Gastrocnemius medialis (tissue), 4 donors: ENCODE results near the gene PRDM16. TPM values are rescaled to one million over a fixed set of nuclear protein-coding genes. Genes with fewer than 3 reads are reported as not detected.

Experiments
- ATAC-seq, 2 donors: fragments of 150-250 bp; one replicate each; pipeline ENCODE4 v1.9.1; 2016
- DNase-seq, 2 donors: peaks; one replicate each; pipeline ENCODE4 v3.0.0-alpha.2; 2019
- H3K27ac ChIP-seq, 4 donors: fragments of 200-600 bp; sonication (generic); 1 replicate in 1 of 4; 2 replicates in 3 of 4; pipeline ENCODE4 v1.5.1; 2016 to 2018; ENCODE audit warnings: mild to moderate bottlenecking in 2 of 4, moderate library complexity in 1 of 4
- H3K27me3 ChIP-seq, 3 donors: fragments of 200-600 bp; sonication (generic) in 2 of 3; 1 replicate in 1 of 3; 2 replicates in 2 of 3; pipeline versions ENCODE4 v1.5.1 to v1.6.0; 2016 to 2019; ENCODE audit warnings: mild to moderate bottlenecking in 1 of 3, moderate library complexity in 1 of 3
- H3K36me3 ChIP-seq, 2 donors: fragments of 200-600 bp; sonication (generic) in 1 of 2; one replicate each; pipeline ENCODE4 v1.5.1; 2017 to 2018
- H3K4me1 ChIP-seq, 2 donors: fragments of 200-600 bp; sonication (generic) in 1 of 2; one replicate each; pipeline ENCODE4 v1.5.1; 2016 to 2017; ENCODE audit warnings: mild to moderate bottlenecking in 2 of 2
- H3K4me3 ChIP-seq, 4 donors: fragments of 200-600 bp; sonication (generic) in 3 of 4; 1 replicate in 1 of 4; 2 replicates in 3 of 4; pipeline ENCODE4 v1.5.1; 2016 to 2019; ENCODE audit warnings: mild to moderate bottlenecking in 2 of 4
- H3K9me3 ChIP-seq, 3 donors: fragments of 200-600 bp; sonication (generic) in 2 of 3; 1 replicate in 1 of 3; 2 replicates in 2 of 3; pipeline ENCODE4 v1.5.1; 2016 to 2019
- POLR2A ChIP-seq, 2 donors: fragments of 450-650 bp; IDR thresholded peaks; one replicate each; pipeline ENCODE4 v1.6.1; 2017; ENCODE audit warnings: antibody characterized with exemption in 2 of 2, mild to moderate bottlenecking in 2 of 2, moderate library complexity in 2 of 2
- in situ Hi-C, 4 donors: fragments of 200-750 bp; cut with MboI; loops; one replicate each; pipeline versions ENCODE4 v1.15.0 to v1.8.0; 2017; ENCODE audit warnings: low sequenced_read_pairs in 4 of 4
- intact Hi-C: fragments of 100-400 bp; cut with DNase I; formaldehyde crosslinking; loops from one replicate; pipeline ENCODE4 v1.15.1; 2023; ENCODE audit warnings: low total_unique reads
- total RNA-seq, 4 donors: library from RNA; depleted of rRNA; stranded (reverse); fragments of >200 nt; gene quantifications; one replicate each; pipeline versions ENCODE4 v1.1.0 to v1.2.3, GENCODE V29; 2016
- TF ChIP-seq, protein P1 (sequence below), 5 experiments: fragments of 450-650 bp in 3 of 5; fragments of 200-600 bp in 2 of 5; sonication (generic) in 2 of 5; IDR thresholded peaks in 4 of 5; conservative IDR thresholded peaks in 1 of 5; 1 replicate in 4 of 5; 2 replicates in 1 of 5; pipeline ENCODE4 v1.5.1; 2016 to 2019; ENCODE audit warnings: antibody characterized with exemption in 5 of 5, mild to moderate bottlenecking in 3 of 5, moderate library complexity in 3 of 5

The PRDM16 gene
- total RNA-seq, 4 donors from 2014 or later = 0.03 to 0.19 (median 0.17) TPM

DNA sequence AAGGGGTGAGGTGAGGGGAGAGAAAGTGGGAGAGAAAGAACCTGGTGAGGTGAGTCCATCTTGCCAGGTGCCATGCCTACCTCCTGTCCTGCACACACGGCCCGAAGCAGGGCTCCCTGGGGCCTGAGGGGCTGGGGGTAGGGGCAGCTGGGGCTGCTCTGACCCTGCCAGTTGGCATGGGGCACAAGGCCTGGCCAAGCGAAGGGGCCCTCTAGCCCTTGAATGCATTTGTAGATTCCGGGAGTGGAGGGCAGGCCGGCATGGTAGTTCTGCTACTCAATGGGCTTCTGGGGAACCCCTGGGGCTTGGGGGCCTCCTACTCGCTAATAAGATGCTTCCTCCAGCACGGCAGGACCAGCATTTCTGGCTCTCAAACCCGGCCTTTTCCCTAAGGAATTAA, 3.6 kb upstream of the PRDM16 start:
- Histone ChIP-seq H3K36me3 (no peaks in the 10 kb centered on the region), H3K27ac (no peak overlapping the region), H3K9me3 (no peaks in the 10 kb centered on the region), H3K4me1 (peaks cover 4 to 11% of the 10 kb centered on the region in 2 donors), H3K4me3 (no peak overlapping the region), H3K27me3 (peaks cover 65 to 75% (median 74%) of the 10 kb centered on the region in 3 donors)
- in situ Hi-C loops (no loop called here), intact Hi-C loops (no loop called here)
- DNase-seq (no peak), ATAC-seq (no peak)
- no peak for TF ChIP-seq POLR2A (IDR thresholded peaks at IDR 0.05)
- TF ChIP-seq, protein P1, sequence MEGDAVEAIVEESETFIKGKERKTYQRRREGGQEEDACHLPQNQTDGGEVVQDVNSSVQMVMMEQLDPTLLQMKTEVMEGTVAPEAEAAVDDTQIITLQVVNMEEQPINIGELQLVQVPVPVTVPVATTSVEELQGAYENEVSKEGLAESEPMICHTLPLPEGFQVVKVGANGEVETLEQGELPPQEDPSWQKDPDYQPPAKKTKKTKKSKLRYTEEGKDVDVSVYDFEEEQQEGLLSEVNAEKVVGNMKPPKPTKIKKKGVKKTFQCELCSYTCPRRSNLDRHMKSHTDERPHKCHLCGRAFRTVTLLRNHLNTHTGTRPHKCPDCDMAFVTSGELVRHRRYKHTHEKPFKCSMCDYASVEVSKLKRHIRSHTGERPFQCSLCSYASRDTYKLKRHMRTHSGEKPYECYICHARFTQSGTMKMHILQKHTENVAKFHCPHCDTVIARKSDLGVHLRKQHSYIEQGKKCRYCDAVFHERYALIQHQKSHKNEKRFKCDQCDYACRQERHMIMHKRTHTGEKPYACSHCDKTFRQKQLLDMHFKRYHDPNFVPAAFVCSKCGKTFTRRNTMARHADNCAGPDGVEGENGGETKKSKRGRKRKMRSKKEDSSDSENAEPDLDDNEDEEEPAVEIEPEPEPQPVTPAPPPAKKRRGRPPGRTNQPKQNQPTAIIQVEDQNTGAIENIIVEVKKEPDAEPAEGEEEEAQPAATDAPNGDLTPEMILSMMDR (IDR thresholded peaks at IDR 0.05 in 4 of 5, conservative IDR thresholded peaks at IDR 0.05 in 1 of 5) = no peak

DNA sequence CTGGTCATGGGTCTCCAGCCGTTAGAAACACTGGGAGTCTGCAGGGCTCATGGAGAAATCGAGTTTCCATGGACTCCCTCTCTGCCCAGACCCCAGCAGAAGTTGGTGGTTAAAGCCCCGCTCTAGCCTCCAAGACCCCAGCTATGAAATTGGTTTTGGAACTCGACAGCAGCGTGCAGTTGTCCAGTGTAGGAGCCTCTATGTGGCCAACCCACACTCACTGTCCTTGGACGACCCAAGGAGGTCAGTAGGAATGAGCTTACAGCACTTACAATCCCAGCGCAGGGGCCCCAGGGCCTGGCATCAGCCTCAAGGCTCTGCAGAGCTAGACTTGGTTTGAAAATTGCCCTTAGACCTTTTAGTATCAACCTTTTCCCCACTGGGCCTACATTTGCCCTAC, 3.2 kb upstream of the PRDM16 start:
- intact Hi-C loops = no loop called here
- Histone ChIP-seq H3K4me1 (peaks cover 4 to 13% of the 10 kb centered on the region in 2 donors), H3K27me3 (peaks cover 67 to 78% (median 75%) of the 10 kb centered on the region in 3 donors), H3K27ac (no peak overlapping the region), H3K4me3 (no peak overlapping the region), H3K36me3 (no peaks in the 10 kb centered on the region), H3K9me3 (no peaks in the 10 kb centered on the region)
- no peak for ATAC-seq
- TF ChIP-seq POLR2A (IDR thresholded peaks at IDR 0.05) = no peak
- TF ChIP-seq, protein P1 (IDR thresholded peaks at IDR 0.05 in 4 of 5, conservative IDR thresholded peaks at IDR 0.05 in 1 of 5) = no peak
- no peak for DNase-seq
- in situ Hi-C loops = no loop called here

DNA sequence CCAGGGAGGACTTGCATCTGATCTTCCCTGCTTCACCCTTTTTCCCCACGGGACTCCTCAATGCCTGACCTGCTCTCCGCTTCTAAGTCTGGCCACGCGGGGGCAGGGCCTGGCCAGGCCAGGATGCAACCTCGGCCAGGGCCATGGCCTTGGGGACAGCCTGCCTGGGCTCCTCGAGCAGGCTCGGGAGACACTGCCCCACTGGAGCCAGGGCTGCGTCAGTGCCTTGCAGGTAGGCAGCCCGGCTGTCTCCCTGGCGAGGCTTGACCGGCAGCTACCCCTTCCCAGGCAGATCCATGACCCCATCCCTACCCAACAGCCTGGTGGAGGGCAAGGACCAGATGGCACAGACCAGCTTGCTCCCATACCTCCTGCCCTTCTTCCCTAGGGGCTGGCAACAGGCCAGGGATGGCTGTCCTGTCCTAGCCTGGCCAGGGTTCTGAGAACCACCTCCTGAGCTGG, 2.7 kb upstream of the PRDM16 start:
- ATAC-seq (no peak), DNase-seq (no peak)
- TF ChIP-seq, protein P1 (IDR thresholded peaks at IDR 0.05 in 4 of 5, conservative IDR thresholded peaks at IDR 0.05 in 1 of 5) = no peak
- TF ChIP-seq POLR2A (IDR thresholded peaks at IDR 0.05) = no peak
- Histone ChIP-seq H3K9me3 (no peaks in the 10 kb centered on the region), H3K27ac (no peak overlapping the region), H3K36me3 (no peaks in the 10 kb centered on the region), H3K4me3 (no peak overlapping the region), H3K4me1 (peaks cover 4 to 15% of the 10 kb centered on the region in 2 donors), H3K27me3 (peaks cover 72 to 82% (median 80%) of the 10 kb centered on the region in 3 donors)
- intact Hi-C loops (no loop called here), in situ Hi-C loops (no loop called here)

DNA sequence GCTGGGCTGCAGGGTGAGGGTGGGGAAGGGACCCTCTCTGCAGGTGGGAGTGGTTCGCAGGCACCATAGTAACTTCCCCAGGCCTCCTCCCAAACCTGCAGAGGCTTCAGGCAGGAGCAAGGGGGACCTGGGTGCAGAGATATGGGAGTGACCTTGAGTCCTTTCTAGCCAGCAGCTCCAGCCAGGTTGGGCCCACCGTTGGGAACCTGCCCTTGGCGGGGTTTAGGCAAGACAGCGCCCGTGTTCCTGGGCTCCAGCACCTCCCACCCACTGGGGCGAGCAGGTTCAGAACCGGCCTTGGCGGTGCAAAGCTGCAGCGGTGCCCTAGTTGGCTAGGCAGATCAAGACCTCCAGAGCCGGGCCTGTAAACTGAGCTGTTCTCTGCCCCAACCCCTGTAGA, 2.2 kb upstream of the PRDM16 start:
- Histone ChIP-seq H3K27me3 (peaks cover 76 to 82% (median 82%) of the 10 kb centered on the region in 3 donors), H3K9me3 (no peaks in the 10 kb centered on the region), H3K4me3 (no peak overlapping the region), H3K27ac (no peak overlapping the region), H3K36me3 (no peaks in the 10 kb centered on the region), H3K4me1 (peaks cover 4 to 15% of the 10 kb centered on the region in 2 donors)
- DNase-seq (no peak), ATAC-seq (no peak)
- intact Hi-C loops (no loop called here), in situ Hi-C loops (no loop called here)
- TF ChIP-seq, protein P1 (IDR thresholded peaks at IDR 0.05 in 4 of 5, conservative IDR thresholded peaks at IDR 0.05 in 1 of 5) = no peak
- no peak for TF ChIP-seq POLR2A (IDR thresholded peaks at IDR 0.05)

DNA sequence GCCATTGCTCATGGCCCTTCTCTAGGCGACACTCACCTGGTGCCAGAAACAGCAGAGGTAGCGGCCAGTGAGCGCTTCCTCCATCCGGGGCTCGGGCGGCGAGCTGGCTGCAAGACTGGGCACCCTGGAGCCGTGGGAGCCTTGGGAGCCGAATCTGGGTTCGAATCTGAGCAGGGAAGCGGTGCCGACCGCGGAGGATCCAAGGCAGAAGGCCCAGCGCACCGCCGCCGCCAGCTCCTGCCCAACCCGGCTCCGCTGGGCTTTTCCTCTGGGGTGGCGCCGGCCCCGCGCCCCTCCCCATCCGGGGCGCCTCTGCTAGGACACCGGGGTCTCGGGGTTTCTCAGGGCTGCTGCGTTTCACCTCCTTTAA, 1.7 kb upstream of the PRDM16 start:
- Histone ChIP-seq H3K4me3 (no peak overlapping the region), H3K9me3 (no peaks in the 10 kb centered on the region), H3K36me3 (no peaks in the 10 kb centered on the region), H3K27me3 (peaks cover 76 to 86% (median 82%) of the 10 kb centered on the region in 3 donors), H3K4me1 (peaks cover 4 to 15% of the 10 kb centered on the region in 2 donors), H3K27ac (no peak overlapping the region)
- TF ChIP-seq, protein P1 (IDR thresholded peaks at IDR 0.05 in 4 of 5, conservative IDR thresholded peaks at IDR 0.05 in 1 of 5) = no peak
- TF ChIP-seq POLR2A (IDR thresholded peaks at IDR 0.05) = no peak
- in situ Hi-C loops (no loop called here), intact Hi-C loops (no loop called here)
- ATAC-seq (no peak), DNase-seq (no peak)
